ENCODE results near the gene THEMIS.

GRCh38 chr6:127842562-127842961 is 58.3 kb downstream of the THEMIS start:
- no peak for TF ChIP-seq POLR2A (IDR thresholded peaks at IDR 0.05)
- TF ChIP-seq CTCF (IDR thresholded peaks at IDR 0.05): no peak

Data from heart left ventricle (tissue), 13 donors.